Liver (tissue), 3 donors: Measurements from ENCODE around the gene ICAM5.

Experiments
- ATF3 ChIP-seq: IDR thresholded peaks from 2 replicates; pipeline ENCODE4 v1.6.1; 2016; ENCODE audit warnings: antibody characterized with exemption
- CTCF ChIP-seq: fragments of 150-350 bp; IDR thresholded peaks from 2 replicates; pipeline ENCODE4 v1.5.1; 2017; ENCODE audit warnings: improper control_type of control experiment, low read depth, low read length; ENCODE audit not compliant: missing input control
- EGR1 ChIP-seq, 2 donors: IDR thresholded peaks; 2 replicates each; pipeline ENCODE4 v1.6.1; 2016 to 2018; ENCODE audit warnings: antibody characterized with exemption in 2 of 2, low read depth in 2 of 2
- HNF4A ChIP-seq, 2 donors: conservative IDR thresholded peaks; 2 replicates each; pipeline ENCODE4 v1.6.1; 2016; ENCODE audit warnings: antibody characterized with exemption in 2 of 2, mild to moderate bottlenecking in 2 of 2
- MAX ChIP-seq: IDR thresholded peaks from 2 replicates; pipeline ENCODE4 v1.6.1; 2016; ENCODE audit warnings: antibody characterized with exemption
- RAD21 ChIP-seq, 2 donors: IDR thresholded peaks; 2 replicates each; pipeline ENCODE4 v1.6.1; 2016; ENCODE audit warnings: antibody characterized with exemption in 2 of 2, mild to moderate bottlenecking in 2 of 2
- REST ChIP-seq: IDR thresholded peaks from 2 replicates; pipeline ENCODE4 v1.6.1; 2016; ENCODE audit warnings: antibody characterized with exemption, mild to moderate bottlenecking
- YY1 ChIP-seq: IDR thresholded peaks from 2 replicates; pipeline ENCODE4 v1.6.1; 2016; ENCODE audit warnings: antibody characterized with exemption, mild to moderate bottlenecking
- donor health status: healthy.
- donor health status: healthy.

- TF ChIP-seq EGR1 (IDR thresholded peaks at IDR 0.05; ENCODE audit: low read depth in 2 of 2) (no peak), YY1 (no peak), CTCF (no peak), HNF4A (conservative IDR thresholded peaks at IDR 0.05) (no peak), REST (no peak), RAD21 (IDR thresholded peaks at IDR 0.05) (no peak), ATF3 (no peak), MAX (no peak)
These were observed 2.5 kb downstream of the ICAM5 start for GRCh38 chr19:10292206-10292788.
